Suppressor macrophage treated with lipopolysaccharide for 1 hour (primary cell): ENCODE results near the gene TPST1.
"Not testable (repeated sequence)": the region's sequence is repeated elsewhere in the genome, so short reads cannot be mapped to it uniquely, and the experiment has no call there.

Source experiments
- DNase-seq, 3 donors: peaks; one replicate each; pipeline ENCODE4 v3.0.0-alpha.2; 2020 to 2022

Gene TPST1

GRCh38 chr7:66395128-66395571, 190.0 kb downstream of the TPST1 start:
- DNase-seq = peak in 2 of 3 donors; percentile 13 to 23

DNA sequence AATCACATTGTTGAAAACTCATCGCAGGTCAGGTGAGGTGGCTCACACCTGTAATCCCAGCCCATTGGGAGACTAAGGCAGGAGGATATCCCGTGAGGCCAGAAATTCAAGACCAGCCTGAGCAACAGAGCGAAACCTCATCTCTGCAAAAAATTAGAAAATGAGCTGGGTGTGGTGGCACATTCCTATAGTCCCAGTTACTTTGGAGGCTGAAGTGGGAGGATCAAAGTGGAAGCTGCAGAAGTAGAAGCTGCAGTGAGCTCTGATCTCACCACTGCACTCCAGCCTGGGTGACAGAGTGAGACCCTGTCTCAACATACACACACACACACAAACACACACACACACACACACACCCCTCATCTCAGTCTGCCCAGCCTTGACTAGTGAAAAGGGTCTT, 190.9 kb downstream of the TPST1 start:
- DNase-seq = not testable (repeated sequence)

DNA sequence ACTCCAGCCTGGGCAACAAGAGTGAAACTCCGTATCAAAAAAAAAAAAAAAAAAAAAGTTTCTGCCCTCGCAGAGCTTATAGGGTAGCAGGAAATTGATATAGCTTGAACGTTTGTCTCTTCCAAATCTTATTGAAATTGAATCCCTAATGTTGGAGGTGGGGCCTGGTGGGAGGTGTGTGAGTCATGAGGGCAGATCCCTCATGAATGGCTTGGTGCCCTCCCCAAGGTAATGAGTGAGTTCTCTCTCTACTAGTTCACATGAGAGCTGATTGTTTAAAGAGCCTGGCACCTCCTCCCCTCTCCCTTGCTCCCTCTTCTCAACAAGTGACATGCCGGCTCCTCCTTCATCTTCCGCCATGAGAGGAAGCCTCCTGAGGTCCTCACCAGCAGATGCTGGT, 193.7 kb downstream of the TPST1 start:
- DNase-seq = not testable (repeated sequence)

GRCh38 chr7:66399566-66399965, 194.4 kb downstream of the TPST1 start:
- no peak for DNase-seq

- DNase-seq = no peak
Observed at GRCh38 chr7:66400400-66400799, 195.3 kb downstream of the TPST1 start.

- DNase-seq = not testable (repeated sequence)
Observed at GRCh38 chr7:66401126-66401525, 196.0 kb downstream of the TPST1 start.

DNA sequence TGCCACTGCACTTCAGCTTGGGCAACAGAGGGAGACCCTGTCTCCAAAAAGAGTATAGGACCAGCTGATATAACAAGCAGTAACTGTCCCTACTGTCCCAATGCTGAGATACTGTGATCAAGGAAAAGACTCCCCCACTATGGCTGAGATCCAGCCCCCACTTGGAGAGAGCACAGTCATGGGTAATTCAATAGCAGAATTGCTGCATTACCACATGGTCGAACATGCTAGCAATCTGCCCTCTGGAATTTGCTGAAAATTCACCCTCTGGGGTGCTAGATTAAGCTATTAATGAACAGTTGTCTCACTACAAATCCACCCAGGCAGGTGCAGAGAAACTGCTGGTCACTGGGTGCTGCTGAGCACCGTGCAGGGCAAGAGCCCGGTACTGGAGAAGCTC, 196.8 kb downstream of the TPST1 start:
- DNase-seq = not testable (repeated sequence)

DNA sequence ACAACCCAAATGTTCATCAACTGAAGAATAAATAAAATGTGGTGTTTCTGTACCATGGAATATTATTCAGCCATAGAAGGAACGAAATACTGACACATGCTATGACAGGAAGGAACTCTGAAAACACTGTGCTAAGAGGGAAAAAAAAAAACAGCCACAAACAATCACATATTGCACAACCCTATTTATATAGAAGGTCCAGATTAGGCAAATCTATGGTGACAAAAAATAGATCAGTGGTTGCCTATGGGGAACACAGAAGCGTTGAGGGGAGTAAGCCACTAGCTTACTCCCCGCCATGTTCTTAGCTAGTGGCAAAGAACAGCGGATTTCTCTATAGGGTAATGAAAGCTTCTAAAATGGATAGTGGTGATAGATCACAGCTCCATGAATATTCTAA, 198.4 kb downstream of the TPST1 start:
- peak; percentile 12 to 66 (median 53) for DNase-seq

GRCh38 chr7:66409493-66409892, 204.4 kb downstream of the TPST1 start:
- DNase-seq = no peak
